Vagina (tissue), 2 donors: ENCODE data around the gene MOCS2. TPM values are rescaled to one million over a fixed set of nuclear protein-coding genes. Genes with fewer than 3 reads are reported as not detected.

Experiments
- DNase-seq, 2 donors: peaks; one replicate each; pipeline ENCODE4 v3.0.0-alpha.2; 2017; ENCODE audit errors: extremely low spot score in 2 of 2
- H3K27ac ChIP-seq: fragments of 200-600 bp; sonication (generic); one replicate; pipeline ENCODE4 v1.5.1; 2019
- H3K27me3 ChIP-seq: fragments of 200-600 bp; sonication (generic); one replicate; pipeline ENCODE4 v1.5.1; 2019
- H3K36me3 ChIP-seq, 2 donors: fragments of 200-600 bp; sonication (generic); one replicate each; pipeline ENCODE4 v1.5.1; 2017 to 2019
- H3K4me1 ChIP-seq: fragments of 200-600 bp; sonication (generic); one replicate; pipeline ENCODE4 v1.5.1; 2019
- H3K4me3 ChIP-seq, 2 donors: fragments of 200-600 bp; sonication (generic); 1 replicate in 1 of 2; 2 replicates in 1 of 2; pipeline ENCODE4 v1.5.1; 2016 to 2019
- H3K9me3 ChIP-seq: fragments of 200-600 bp; sonication (generic); one replicate; pipeline ENCODE4 v1.5.1; 2019
- POLR2A ChIP-seq, 2 donors: fragments of 450-650 bp; IDR thresholded peaks; one replicate each; pipeline ENCODE4 v1.6.1; 2017; ENCODE audit warnings: antibody characterized with exemption in 2 of 2, mild to moderate bottlenecking in 2 of 2, moderate library complexity in 2 of 2
- POLR2AphosphoS5 ChIP-seq, 2 donors: sonication (generic); formaldehyde crosslinking; IDR thresholded peaks; one replicate each; pipeline ENCODE4 v1.9.0; 2017; ENCODE audit warnings: antibody characterized with exemption in 2 of 2, mild to moderate bottlenecking in 2 of 2, low read depth in 1 of 2; ENCODE audit not compliant: insufficient read depth in 1 of 2
- intact Hi-C: fragments of 100-400 bp; cut with DNase I; formaldehyde crosslinking; loops from one replicate; pipeline ENCODE4 v1.15.1; 2023
- total RNA-seq: library from RNA; depleted of rRNA; stranded (reverse); fragments of >200 nt; gene quantifications from one replicate; pipeline ENCODE4 v1.2.3, GENCODE V29; 2016
- TF ChIP-seq, protein P1 (sequence below), 3 experiments: fragments of 450-650 bp in 2 of 3; fragments of 200-600 bp in 1 of 3; sonication (generic) in 1 of 3; IDR thresholded peaks; one replicate each; pipeline ENCODE4 v1.5.1; 2017 to 2019; ENCODE audit warnings: antibody characterized with exemption in 3 of 3, mild to moderate bottlenecking in 2 of 3, moderate library complexity in 2 of 3

Gene MOCS2, protein sequence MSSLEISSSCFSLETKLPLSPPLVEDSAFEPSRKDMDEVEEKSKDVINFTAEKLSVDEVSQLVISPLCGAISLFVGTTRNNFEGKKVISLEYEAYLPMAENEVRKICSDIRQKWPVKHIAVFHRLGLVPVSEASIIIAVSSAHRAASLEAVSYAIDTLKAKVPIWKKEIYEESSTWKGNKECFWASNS
- total RNA-seq, result 33.1 TPM

DNA sequence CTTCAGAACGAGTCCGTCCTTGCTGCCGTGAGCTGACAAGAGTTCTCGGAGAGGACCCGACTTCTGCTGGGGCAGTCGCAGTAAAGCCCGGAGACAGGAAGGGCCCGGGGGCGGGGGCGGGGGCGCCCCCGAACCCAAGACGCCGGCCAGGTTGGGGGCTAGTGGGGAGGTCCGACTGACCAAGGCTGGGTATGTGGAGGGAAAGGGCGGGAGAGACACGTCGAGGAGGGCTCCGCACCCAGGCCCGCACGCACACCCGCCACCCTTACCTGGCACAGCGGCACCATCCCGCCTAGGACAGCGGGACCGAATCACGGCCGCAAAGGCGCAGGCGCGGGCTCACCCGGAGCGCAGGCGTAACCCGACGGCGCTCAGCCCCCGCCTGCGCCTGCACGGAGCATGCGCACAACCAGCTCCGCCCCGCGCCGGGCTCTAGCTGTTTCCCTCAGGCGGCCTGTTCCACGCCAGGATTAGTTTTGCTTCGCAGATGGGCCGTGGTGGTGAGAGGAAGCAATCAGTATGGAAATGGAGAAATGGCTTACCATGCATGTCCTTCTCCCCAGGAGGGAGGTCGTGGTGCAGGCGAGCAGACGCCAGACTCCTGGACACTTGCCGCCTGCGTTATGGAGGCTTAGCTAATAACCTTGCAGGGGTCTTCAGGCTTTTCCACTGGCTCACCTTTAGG is at the start of gene MOCS2:
TSS of gene MOCS2 (minus strand) at position 315 of the 685 bp plus-strand sequence. CDS start 2,583 bp downstream, outside the sequence.
- intact Hi-C loops, result no loop called here
- peak; percentile 91 to 97 for DNase-seq
- TF ChIP-seq POLR2A (IDR thresholded peaks at IDR 0.05) (peak in 1 of 2 donors; percentile 74), POLR2AphosphoS5 (IDR thresholded peaks at IDR 0.05; ENCODE audit: insufficient read depth in 1 of 2, low read depth in 1 of 2) (peak; percentile 66 to 84)
- TF ChIP-seq, protein P1, sequence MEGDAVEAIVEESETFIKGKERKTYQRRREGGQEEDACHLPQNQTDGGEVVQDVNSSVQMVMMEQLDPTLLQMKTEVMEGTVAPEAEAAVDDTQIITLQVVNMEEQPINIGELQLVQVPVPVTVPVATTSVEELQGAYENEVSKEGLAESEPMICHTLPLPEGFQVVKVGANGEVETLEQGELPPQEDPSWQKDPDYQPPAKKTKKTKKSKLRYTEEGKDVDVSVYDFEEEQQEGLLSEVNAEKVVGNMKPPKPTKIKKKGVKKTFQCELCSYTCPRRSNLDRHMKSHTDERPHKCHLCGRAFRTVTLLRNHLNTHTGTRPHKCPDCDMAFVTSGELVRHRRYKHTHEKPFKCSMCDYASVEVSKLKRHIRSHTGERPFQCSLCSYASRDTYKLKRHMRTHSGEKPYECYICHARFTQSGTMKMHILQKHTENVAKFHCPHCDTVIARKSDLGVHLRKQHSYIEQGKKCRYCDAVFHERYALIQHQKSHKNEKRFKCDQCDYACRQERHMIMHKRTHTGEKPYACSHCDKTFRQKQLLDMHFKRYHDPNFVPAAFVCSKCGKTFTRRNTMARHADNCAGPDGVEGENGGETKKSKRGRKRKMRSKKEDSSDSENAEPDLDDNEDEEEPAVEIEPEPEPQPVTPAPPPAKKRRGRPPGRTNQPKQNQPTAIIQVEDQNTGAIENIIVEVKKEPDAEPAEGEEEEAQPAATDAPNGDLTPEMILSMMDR (IDR thresholded peaks at IDR 0.05), result no peak

GRCh38 chr5:53151713-53152458 is 42.3 kb upstream of the MOCS2 start:
- intact Hi-C loops, result no loop called here
- Histone ChIP-seq H3K27me3 (no peaks in the 10 kb centered on the region), H3K36me3 (no peaks in the 10 kb centered on the region), H3K4me3 (no peak overlapping the region), H3K9me3 (no peaks in the 10 kb centered on the region), H3K4me1 (no peaks in the 10 kb centered on the region), H3K27ac (no peak overlapping the region)
- no peak for DNase-seq
- no peak for TF ChIP-seq POLR2AphosphoS5 (IDR thresholded peaks at IDR 0.05; ENCODE audit: insufficient read depth in 1 of 2, low read depth in 1 of 2)
- TF ChIP-seq, protein P1 (IDR thresholded peaks at IDR 0.05), result no peak

More for the DNA sequence above, at the start of gene MOCS2:
- Histone ChIP-seq H3K4me3 (peak within 1 kb of the TSS; percentile 58 to 83), H3K4me1 (peaks cover 16% of the 10 kb centered on the region), H3K27me3 (no peaks in the 10 kb centered on the region), H3K36me3 (no peaks in the 10 kb centered on the region), H3K9me3 (no peaks in the 10 kb centered on the region), H3K27ac (peak within 1 kb of the TSS; percentile 75)

- TF ChIP-seq, protein P1 (IDR thresholded peaks at IDR 0.05), result no peak
- TF ChIP-seq POLR2AphosphoS5 (IDR thresholded peaks at IDR 0.05; ENCODE audit: insufficient read depth in 1 of 2, low read depth in 1 of 2), result no peak
- H3K27ac ChIP-seq, result no peak overlapping the region
- intact Hi-C loops, result no loop called here
Observed at GRCh38 chr5:53133020-53133419, 23.5 kb upstream of the MOCS2 start.

DNA sequence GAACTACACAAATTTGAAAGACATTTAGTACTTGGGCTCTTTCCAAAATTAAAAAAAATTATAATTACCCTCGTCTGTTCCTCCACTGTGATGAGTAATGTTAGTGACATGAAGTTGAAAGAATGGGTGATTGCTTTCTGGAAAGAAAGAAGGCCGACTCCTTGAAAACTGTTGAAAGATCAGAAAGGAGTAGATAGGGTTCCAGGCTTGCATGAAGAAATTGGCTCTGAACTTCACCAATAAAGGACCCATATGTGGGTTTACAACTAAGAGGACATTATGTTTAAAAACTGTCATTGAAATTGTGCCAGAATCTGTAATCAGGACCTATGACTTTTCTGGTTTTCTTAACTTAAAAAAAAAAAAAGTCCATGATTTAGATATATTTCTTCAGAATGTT is 20.7 kb upstream of the MOCS2 start:
- intact Hi-C loops, result no loop called here
- Histone ChIP-seq H3K27me3 (no peaks in the 10 kb centered on the region), H3K36me3 (no peaks in the 10 kb centered on the region), H3K9me3 (no peaks in the 10 kb centered on the region), H3K4me1 (no peaks in the 10 kb centered on the region), H3K4me3 (no peak overlapping the region), H3K27ac (no peak overlapping the region)
- DNase-seq, result no peak
- TF ChIP-seq POLR2A (IDR thresholded peaks at IDR 0.05) (no peak), POLR2AphosphoS5 (IDR thresholded peaks at IDR 0.05; ENCODE audit: insufficient read depth in 1 of 2, low read depth in 1 of 2) (no peak)
- TF ChIP-seq, protein P1 (IDR thresholded peaks at IDR 0.05), result no peak

More at GRCh38 chr5:53133020-53133419, 23.5 kb upstream of the MOCS2 start:
- Histone ChIP-seq H3K36me3 (no peaks in the 10 kb centered on the region), H3K4me1 (no peaks in the 10 kb centered on the region), H3K27me3 (no peaks in the 10 kb centered on the region), H3K9me3 (no peaks in the 10 kb centered on the region), H3K4me3 (no peak overlapping the region)
- no peak for DNase-seq
